Fibroblast of the aortic adventitia (primary cell): ENCODE data around the gene OSTN. TPM values are rescaled to one million over a fixed set of nuclear protein-coding genes. Genes with fewer than 3 reads are reported as not detected.

Source experiments
- DNase-seq: peaks from one replicate; pipeline ENCODE4 v3.0.0-alpha.2; 2010; ENCODE audit warnings: low read depth
- H3K4me3 ChIP-seq: 2 replicates; pipeline ENCODE4 v1.5.1; 2011; ENCODE audit warnings: low read depth, mild to moderate bottlenecking, control low read depth, low read length, moderate library complexity
- total RNA-seq: library from RNA; depleted of rRNA; stranded (reverse); fragments of >200 nt; gene quantifications from 2 replicates; pipeline ENCODE4 v1.2.3, GENCODE V29; 2012; ENCODE audit warnings: low replicate concordance
- TF ChIP-seq, protein P1 (sequence below): IDR thresholded peaks from 2 replicates; pipeline ENCODE4 v1.5.1; 2011; ENCODE audit warnings: mild to moderate bottlenecking, low read length, control low read depth, inconsistent platforms; ENCODE audit not compliant: insufficient read depth

The OSTN gene, protein sequence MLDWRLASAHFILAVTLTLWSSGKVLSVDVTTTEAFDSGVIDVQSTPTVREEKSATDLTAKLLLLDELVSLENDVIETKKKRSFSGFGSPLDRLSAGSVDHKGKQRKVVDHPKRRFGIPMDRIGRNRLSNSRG
- total RNA-seq: 0.99 TPM in 1 of 2 replicates, not detected in the other

DNA sequence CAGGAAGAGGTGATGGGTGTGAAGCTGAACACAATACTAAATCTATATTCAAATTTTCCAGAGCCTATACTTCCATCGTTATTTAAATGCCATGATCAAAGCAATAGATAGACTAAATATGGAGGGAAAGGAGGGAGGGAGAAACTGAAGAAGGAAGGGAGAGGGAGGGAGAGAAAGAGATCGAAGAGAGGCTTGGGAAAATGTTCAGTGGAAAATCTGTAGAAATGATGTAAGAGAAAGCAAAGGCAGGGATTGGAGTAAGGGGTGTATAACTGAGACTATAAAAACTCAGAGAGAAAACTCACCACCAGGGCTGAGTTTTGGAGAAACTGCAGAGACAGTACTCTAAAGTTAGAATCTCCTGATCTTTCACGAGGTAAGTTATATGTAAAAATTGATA lies at the start of gene OSTN:
TSS of gene OSTN (plus strand) at position 310 of the 400 bp plus-strand sequence. CDS start 13,292 bp downstream, outside the sequence.
- TF ChIP-seq, protein P1, sequence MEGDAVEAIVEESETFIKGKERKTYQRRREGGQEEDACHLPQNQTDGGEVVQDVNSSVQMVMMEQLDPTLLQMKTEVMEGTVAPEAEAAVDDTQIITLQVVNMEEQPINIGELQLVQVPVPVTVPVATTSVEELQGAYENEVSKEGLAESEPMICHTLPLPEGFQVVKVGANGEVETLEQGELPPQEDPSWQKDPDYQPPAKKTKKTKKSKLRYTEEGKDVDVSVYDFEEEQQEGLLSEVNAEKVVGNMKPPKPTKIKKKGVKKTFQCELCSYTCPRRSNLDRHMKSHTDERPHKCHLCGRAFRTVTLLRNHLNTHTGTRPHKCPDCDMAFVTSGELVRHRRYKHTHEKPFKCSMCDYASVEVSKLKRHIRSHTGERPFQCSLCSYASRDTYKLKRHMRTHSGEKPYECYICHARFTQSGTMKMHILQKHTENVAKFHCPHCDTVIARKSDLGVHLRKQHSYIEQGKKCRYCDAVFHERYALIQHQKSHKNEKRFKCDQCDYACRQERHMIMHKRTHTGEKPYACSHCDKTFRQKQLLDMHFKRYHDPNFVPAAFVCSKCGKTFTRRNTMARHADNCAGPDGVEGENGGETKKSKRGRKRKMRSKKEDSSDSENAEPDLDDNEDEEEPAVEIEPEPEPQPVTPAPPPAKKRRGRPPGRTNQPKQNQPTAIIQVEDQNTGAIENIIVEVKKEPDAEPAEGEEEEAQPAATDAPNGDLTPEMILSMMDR: no peak
- H3K4me3 ChIP-seq: no peak within 1 kb of the TSS

DNA sequence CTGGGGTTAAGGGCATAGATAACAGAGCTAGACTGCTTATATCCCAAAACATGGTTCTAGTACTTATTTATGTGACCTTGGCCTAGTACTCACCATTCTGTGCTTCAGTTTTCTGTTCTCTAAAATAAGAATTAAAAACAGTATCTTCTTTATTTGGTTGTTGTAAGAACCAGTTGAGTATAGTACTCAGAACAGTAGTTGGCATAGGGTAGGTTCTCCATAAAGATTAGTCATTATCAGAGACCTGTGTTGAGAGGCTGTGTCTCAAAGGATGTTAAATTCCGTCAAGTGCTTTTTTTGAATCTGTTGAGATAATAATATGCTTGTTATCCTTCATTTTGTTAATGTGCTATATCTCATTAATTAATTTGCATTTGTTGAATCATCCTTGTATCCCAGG lies 47.4 kb upstream of the OSTN start:
- TF ChIP-seq, protein P1: no peak
- no peak overlapping the region for H3K4me3 ChIP-seq
- DNase-seq: no peak

More for the DNA sequence above, at the start of gene OSTN:
- DNase-seq: no peak

DNA sequence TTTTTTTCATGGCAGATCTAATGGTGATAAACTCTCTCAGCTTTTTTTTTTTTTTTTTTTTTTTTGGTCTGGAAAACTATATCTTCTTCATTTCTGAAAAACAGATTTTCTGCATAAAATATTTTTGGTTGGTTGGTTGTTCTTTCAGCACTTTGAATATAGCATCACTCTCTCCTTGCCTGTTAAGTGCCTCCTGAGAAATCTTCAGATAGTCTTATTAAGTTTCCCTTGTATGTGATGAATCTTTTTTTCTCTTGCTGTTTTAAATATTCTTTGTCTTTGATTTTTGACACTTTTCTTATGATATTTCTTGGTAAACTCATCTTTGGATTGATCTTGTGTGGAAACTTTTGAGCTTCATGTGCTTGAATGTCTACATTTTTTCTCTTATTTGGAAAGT lies 44.2 kb upstream of the OSTN start:
- DNase-seq: no peak
- H3K4me3 ChIP-seq: no peak overlapping the region
- TF ChIP-seq, protein P1: no peak

DNA sequence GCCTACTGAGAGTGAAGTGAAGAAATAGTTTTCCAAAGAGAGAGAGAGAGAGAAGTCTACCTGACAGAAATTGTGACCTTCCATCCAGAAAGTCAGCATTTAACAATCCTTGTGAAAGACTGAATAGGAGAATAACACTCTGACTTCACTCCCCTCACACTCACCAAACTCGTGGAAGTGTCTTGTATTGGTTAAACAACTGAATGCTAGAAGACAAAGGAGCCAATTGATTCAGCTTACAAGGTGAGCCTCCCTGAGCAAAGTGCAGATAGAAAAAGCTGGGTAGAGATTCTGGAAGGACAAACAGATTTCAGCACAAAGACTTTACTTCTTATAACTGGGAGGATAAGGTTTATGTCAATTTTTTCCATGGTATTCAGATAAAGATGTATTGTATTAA lies 40.8 kb upstream of the OSTN start:
- no peak overlapping the region for H3K4me3 ChIP-seq
- no peak for DNase-seq
- TF ChIP-seq, protein P1: no peak

DNA sequence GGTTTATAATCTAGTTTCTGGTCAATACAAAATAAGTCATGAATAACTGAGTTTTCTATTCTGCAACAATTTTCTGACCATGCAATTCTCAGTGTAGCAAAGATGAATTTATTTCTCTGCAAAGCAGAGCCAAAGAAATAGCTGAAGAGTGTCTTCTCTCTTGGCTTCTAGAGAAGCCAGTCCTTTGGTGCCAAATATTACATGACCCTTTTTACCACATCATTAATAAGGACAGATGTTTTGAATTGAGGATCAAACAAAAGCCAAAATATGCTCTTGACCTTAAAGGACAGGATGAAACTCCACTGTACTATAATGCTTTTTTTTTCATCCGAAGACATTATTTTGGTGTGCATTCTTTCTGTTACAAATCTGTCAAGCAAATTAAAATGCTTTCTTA lies 40.2 kb upstream of the OSTN start:
- DNase-seq: no peak
- H3K4me3 ChIP-seq: no peak overlapping the region
- TF ChIP-seq, protein P1: no peak

DNA sequence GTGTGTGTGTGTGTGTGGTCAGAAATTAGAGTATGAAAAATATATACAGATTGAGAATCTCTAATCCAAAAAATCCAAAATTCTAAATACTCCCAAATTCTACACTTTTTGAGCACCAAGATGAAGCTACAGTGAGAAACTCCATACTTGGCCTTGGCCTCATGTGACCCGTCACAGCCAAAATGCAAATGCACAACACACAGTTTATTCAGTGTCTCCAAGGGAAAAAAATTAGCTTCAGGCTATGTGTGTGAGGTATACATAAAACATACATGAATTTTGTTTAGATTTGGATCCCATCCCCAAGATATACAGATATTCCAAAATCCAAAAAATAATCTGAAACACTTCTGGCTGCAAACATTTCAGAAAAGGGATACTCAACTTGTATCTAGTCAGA lies 33.2 kb upstream of the OSTN start:
- no peak for DNase-seq

More for the DNA sequence above, 33.2 kb upstream of the OSTN start:
- no peak overlapping the region for H3K4me3 ChIP-seq
- TF ChIP-seq, protein P1: no peak
